PC-9 (cell line): ENCODE results near the gene SPATC1L.

ENCODE experiments used
- EZH2 ChIP-seq: fragments of 200-600 bp; sonication (generic); IDR thresholded peaks from 2 replicates; pipeline ENCODE4 v1.8.0; 2017; ENCODE audit warnings: antibody characterized with exemption, low read depth
- TF ChIP-seq, protein P1 (sequence below): fragments of 200-600 bp; sonication (generic); conservative IDR thresholded peaks from 2 replicates; pipeline ENCODE4 v1.6.1; 2017; ENCODE audit warnings: mixed run types, antibody characterized with exemption, mild to moderate bottlenecking, moderate library complexity

DNA sequence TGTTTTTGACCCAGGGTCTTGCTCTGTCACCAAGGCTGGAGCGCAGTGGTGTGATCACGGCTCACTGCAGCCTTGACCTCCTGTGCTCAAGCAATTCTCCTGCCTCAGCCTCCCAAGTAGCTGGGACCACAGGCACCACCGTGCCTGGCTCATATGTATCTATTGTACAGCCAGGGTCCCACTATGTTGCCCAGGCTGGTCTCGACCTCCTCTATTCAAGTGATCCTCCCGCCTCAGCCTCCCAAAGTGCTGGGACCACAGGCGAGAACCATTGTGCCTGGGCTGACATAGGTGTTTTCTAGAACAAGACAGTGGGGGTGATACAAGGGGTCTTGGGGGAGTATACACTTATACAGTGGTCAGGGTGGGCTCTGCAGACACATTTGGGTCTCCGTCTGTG lies 46.4 kb downstream of the SPATC1L start:
- TF ChIP-seq, protein P1, sequence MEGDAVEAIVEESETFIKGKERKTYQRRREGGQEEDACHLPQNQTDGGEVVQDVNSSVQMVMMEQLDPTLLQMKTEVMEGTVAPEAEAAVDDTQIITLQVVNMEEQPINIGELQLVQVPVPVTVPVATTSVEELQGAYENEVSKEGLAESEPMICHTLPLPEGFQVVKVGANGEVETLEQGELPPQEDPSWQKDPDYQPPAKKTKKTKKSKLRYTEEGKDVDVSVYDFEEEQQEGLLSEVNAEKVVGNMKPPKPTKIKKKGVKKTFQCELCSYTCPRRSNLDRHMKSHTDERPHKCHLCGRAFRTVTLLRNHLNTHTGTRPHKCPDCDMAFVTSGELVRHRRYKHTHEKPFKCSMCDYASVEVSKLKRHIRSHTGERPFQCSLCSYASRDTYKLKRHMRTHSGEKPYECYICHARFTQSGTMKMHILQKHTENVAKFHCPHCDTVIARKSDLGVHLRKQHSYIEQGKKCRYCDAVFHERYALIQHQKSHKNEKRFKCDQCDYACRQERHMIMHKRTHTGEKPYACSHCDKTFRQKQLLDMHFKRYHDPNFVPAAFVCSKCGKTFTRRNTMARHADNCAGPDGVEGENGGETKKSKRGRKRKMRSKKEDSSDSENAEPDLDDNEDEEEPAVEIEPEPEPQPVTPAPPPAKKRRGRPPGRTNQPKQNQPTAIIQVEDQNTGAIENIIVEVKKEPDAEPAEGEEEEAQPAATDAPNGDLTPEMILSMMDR: no peak
- no peak for TF ChIP-seq EZH2
